ENCODE results near the gene CEBPA.

DNA sequence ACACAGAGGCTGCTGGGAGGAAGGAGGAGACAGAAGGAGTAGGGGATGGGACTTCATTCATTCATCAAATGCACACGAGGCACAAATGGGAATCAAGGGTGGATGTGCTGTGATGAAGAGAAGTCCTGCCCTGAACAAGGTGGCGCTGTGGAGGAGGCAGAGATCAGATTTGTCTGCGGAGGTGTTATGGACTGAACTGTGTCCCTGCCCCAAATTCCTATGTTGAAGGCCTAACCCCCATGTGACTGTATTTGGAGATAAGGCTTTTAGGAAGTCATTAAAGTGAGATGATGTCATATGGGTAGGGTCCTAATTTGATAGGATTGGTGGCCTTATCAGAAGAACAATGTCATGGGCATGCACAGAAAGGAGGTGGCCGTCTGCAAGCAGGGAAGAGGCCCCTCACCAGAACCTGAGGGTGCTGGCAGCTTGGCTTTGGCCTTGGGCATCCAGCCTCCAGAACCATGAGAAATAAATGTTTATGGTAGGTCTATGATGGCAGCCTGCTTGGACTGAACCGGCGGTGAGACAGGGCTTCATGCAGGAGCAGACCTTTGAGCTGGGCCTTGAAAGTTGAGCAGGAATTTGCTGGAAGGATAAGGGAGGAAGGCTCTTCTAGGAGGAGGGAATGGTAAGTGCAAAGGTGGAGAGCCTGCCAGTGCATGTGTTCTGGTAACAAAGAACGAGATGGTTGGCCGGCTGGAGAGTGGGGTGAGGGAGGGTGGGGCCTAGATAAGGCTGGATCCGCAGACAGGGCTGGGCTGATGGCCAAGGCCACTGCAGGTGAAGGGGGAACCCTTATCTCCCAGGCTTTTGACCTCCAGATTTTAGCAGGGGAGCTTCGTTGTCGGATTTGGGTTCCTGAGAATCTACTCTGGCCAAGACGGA, 2.7 kb upstream of the CEBPA start:
- TF ChIP-seq CTCF (IDR thresholded peaks at IDR 0.05) (no peak), POLR2A (IDR thresholded peaks at IDR 0.05) (no peak), POLR2AphosphoS5 (IDR thresholded peaks at IDR 0.05) (no peak)

All from stomach (tissue), 4 donors.